22Rv1 (cell line): ENCODE measurements around the gene MAGEA11.

Experiments used
- CTCF ChIP-seq: fragments of 450-650 bp; IDR thresholded peaks from 2 replicates; pipeline ENCODE4 v1.5.1; 2017; ENCODE audit warnings: mild to moderate bottlenecking
- ZFX ChIP-seq: fragments of 450-650 bp; IDR thresholded peaks from 2 replicates; pipeline ENCODE4 v1.6.1; 2017; ENCODE audit warnings: antibody characterized with exemption, borderline replicate concordance

- TF ChIP-seq CTCF = no peak
- no peak for TF ChIP-seq ZFX
These were observed 8.3 kb downstream of the MAGEA11 start for GRCh38 chrX:149720021-149720689.
